A549 (cell line): Measurements from ENCODE around the gene TRAPPC12. TPM values are rescaled to one million over a fixed set of nuclear protein-coding genes. Genes with fewer than 3 reads are reported as not detected.
"Not testable (repeated sequence)": the region's sequence is repeated elsewhere in the genome, so short reads cannot be mapped to it uniquely, and the experiment has no call there.

ENCODE experiments used
- ATAC-seq, 2 experiments: fragments of 200-7000 bp in 1 of 2; fragments of >200 bp in 1 of 2; cut with Nextera tagmentation in 1 of 2; cut with Tn5 transposase in 1 of 2; 3 replicates each; pipeline versions ENCODE4 v1.8.0 to v1.9.1; 2018 to 2020; ENCODE audit warnings: mild to moderate bottlenecking in 1 of 2, moderate library complexity in 1 of 2
- CTCF ChIA-PET: fragments of 300-600 bp; sonication (Branson Sonifier 250); formaldehyde crosslinking; extraction: SDS; loops from one replicate; lab custom pipeline; 2021; ENCODE audit warnings: antibody characterized with exemption, inconsistent platforms; lab: Yijun Ruan, JAX
- POLR2A ChIA-PET: fragments of 350-600 bp; formaldehyde crosslinking; extraction: SDS; loops from one replicate; lab custom pipeline; 2021; ENCODE audit warnings: antibody characterized with exemption, inconsistent platforms; lab: Yijun Ruan, JAX
- DNase-seq, 2 experiments: peaks; one replicate each; pipeline versions ENCODE4 v3.0.0 to v3.0.0-alpha.2; 2011 to 2016; ENCODE audit warnings: low read depth in 1 of 2, low spot score in 1 of 2
- FAIRE-seq: peaks from 2 replicates; lab custom pipeline; 2011; peaks lifted over from hg19 to GRCh38; lab: Jason Lieb, UNC
- H3K27ac ChIP-seq, 2 experiments: fragments of >200 bp; sonication (Bioruptor Twin); formaldehyde crosslinking; 3 replicates each; pipeline ENCODE4 v1.5.1; 2016 to 2017
- H3K4me1 ChIP-seq: fragments of >200 bp; sonication (Bioruptor Twin); formaldehyde crosslinking; 3 replicates; pipeline ENCODE4 v1.6.1; 2016
- H3K4me2 ChIP-seq: fragments of >200 bp; sonication (Bioruptor Twin); formaldehyde crosslinking; 3 replicates; pipeline ENCODE4 v1.6.1; 2016
- H3K4me3 ChIP-seq: fragments of >200 bp; sonication (Bioruptor Twin); formaldehyde crosslinking; 3 replicates; pipeline ENCODE4 v1.5.1; 2016
- H3K9me3 ChIP-seq: fragments of >200 bp; sonication (Bioruptor Twin); formaldehyde crosslinking; 3 replicates; pipeline ENCODE4 v1.6.1; 2016
- EHMT2 ChIP-seq: fragments of 200-600 bp; sonication (generic); IDR thresholded peaks from 2 replicates; pipeline ENCODE4 v1.6.1; 2016; ENCODE audit warnings: antibody characterized with exemption, low read depth, mild to moderate bottlenecking, moderate library complexity
- EP300 ChIP-seq, 2 experiments: fragments of >200 bp; sonication (Bioruptor Twin); formaldehyde crosslinking; IDR thresholded peaks; 2 replicates in 1 of 2; 3 replicates in 1 of 2; pipeline ENCODE4 v1.6.1; 2016 to 2017
- FOXS1 ChIP-seq: fragments of 250-450 bp; sonication (Bioruptor Pico); IDR thresholded peaks from 2 replicates; pipeline ENCODE4 v1.5.0; 2020; ENCODE audit warnings: mild to moderate bottlenecking, moderate library complexity
- HOXB5 ChIP-seq: fragments of 250-450 bp; sonication (Bioruptor Pico); IDR thresholded peaks from 2 replicates; pipeline ENCODE4 v1.5.0; 2020; ENCODE audit warnings: mild to moderate bottlenecking, moderate library complexity
- JUNB ChIP-seq: fragments of >200 bp; sonication (Bioruptor Twin); formaldehyde crosslinking; IDR thresholded peaks from 2 replicates; pipeline ENCODE4 v1.6.1; 2016
- KDM1A ChIP-seq: fragments of 200-600 bp; sonication (generic); IDR thresholded peaks from 2 replicates; pipeline ENCODE4 v1.6.1; 2016; ENCODE audit warnings: low read depth, mild to moderate bottlenecking
- KDM5A ChIP-seq: fragments of 200-600 bp; sonication (generic); IDR thresholded peaks from 2 replicates; pipeline ENCODE4 v1.6.1; 2016; ENCODE audit warnings: antibody characterized with exemption, mild to moderate bottlenecking
- MAZ ChIP-seq: fragments of 150-350 bp; IDR thresholded peaks from 2 replicates; pipeline ENCODE4 v1.6.1; 2014; ENCODE audit warnings: antibody characterized with exemption, low read depth, low read length, borderline replicate concordance
- NPAS2 ChIP-seq: fragments of 250-450 bp; sonication (Bioruptor Pico); IDR thresholded peaks from 2 replicates; pipeline ENCODE4 v1.8.0; 2022; ENCODE audit warnings: mild to moderate bottlenecking, moderate library complexity, borderline replicate concordance
- PHF8 ChIP-seq: fragments of 200-600 bp; sonication (generic); IDR thresholded peaks from 2 replicates; pipeline ENCODE4 v1.6.1; 2016; ENCODE audit warnings: low read depth, mild to moderate bottlenecking, antibody characterized with exemption, moderate library complexity, borderline replicate concordance
- RAD21 ChIP-seq, 2 experiments: fragments of >200 bp in 1 of 2; sonication (Bioruptor Twin) in 1 of 2; formaldehyde crosslinking in 1 of 2; IDR thresholded peaks in 1 of 2; conservative IDR thresholded peaks in 1 of 2; 2 replicates in 1 of 2; 3 replicates in 1 of 2; pipeline ENCODE4 v1.6.1; 2012 to 2018; ENCODE audit warnings: inconsistent platforms in 1 of 2
- RFX5 ChIP-seq: fragments of 450-650 bp; IDR thresholded peaks from 2 replicates; pipeline ENCODE4 v1.7.1; 2014; ENCODE audit warnings: antibody characterized with exemption, mild to moderate bottlenecking, moderate library complexity
- SREBF2 ChIP-seq: fragments of 450-650 bp; IDR thresholded peaks from 2 replicates; pipeline ENCODE4 v1.6.1; 2014; ENCODE audit warnings: mild to moderate bottlenecking, moderate library complexity
- TFCP2L1 ChIP-seq: fragments of 250-450 bp; sonication (Bioruptor Pico); IDR thresholded peaks from 2 replicates; pipeline ENCODE4 v1.5.0; 2021; ENCODE audit warnings: mild to moderate bottlenecking
- TP53 ChIP-seq: fragments of 250-450 bp; sonication (Bioruptor Pico); IDR thresholded peaks from 2 replicates; pipeline ENCODE4 v1.5.0; 2021; ENCODE audit warnings: mild to moderate bottlenecking, moderate library complexity
- ZC3H11A ChIP-seq: fragments of 450-650 bp; IDR thresholded peaks from 2 replicates; pipeline ENCODE4 v1.6.1; 2014; ENCODE audit warnings: antibody characterized with exemption, mild to moderate bottlenecking
- ZSCAN20 ChIP-seq: fragments of 250-450 bp; sonication (Bioruptor Pico); IDR thresholded peaks from 2 replicates; pipeline ENCODE4 v1.8.0; 2022; ENCODE audit warnings: mild to moderate bottlenecking, moderate library complexity
- WGBS: methylation state at CpG from one replicate; pipeline ENCODE4 v1.1.6; 2017; ENCODE audit errors: missing lambda C conversion rate; 5-methylcytosine and 5-hydroxymethylcytosine counted together
- polyA plus RNA-seq, 4 experiments: library from polyadenylated mRNA; depleted of rRNA in 3 of 4; stranded (reverse); fragments of >200 nt; fragmentation: RNase III in 1 of 4; extraction: RNeasy Plus Mini Kit Qiagen cat#74134 plus additional on column Dnase treatment in 1 of 4; gene quantifications; 2 replicates in 3 of 4; 3 replicates in 1 of 4; pipeline ENCODE4 v1.2.3, GENCODE V29; 2011 to 2017
- TF ChIP-seq, protein P1 (sequence below): fragments of 200-600 bp; sonication (generic); IDR thresholded peaks from 2 replicates; pipeline ENCODE4 v1.6.1; 2016; ENCODE audit warnings: antibody characterized with exemption, mild to moderate bottlenecking, moderate library complexity
- TF ChIP-seq, protein P2 (sequence below): fragments of >200 bp; sonication (Bioruptor Twin); formaldehyde crosslinking; IDR thresholded peaks from 3 replicates; pipeline ENCODE4 v1.5.1; 2016

The TRAPPC12 gene
- polyA plus RNA-seq, 2 of the 4 experiments (the other 2 are of a cell fraction), result 42.3 to 55.0 TPM

DNA sequence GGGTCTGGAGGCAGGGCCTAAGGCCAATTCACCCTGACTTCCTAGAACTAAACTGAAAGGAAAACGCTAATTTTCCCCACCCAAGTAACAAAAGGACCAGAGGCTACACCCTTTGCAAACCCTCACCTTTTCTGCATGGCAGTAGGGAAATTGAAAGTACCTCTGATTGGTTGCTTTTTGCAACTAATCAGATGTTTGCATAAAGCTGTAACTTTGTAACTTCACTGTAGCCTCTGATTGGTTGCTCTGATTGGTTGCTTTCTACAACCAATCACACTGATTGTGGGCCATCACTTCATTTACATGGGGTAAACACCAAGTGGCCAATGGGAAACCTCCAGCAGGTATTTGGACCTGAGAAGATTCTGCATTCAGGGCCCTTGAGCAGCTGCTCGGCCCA lies 22.7 kb upstream of the TRAPPC12 start (continued):
- TF ChIP-seq, protein P1, sequence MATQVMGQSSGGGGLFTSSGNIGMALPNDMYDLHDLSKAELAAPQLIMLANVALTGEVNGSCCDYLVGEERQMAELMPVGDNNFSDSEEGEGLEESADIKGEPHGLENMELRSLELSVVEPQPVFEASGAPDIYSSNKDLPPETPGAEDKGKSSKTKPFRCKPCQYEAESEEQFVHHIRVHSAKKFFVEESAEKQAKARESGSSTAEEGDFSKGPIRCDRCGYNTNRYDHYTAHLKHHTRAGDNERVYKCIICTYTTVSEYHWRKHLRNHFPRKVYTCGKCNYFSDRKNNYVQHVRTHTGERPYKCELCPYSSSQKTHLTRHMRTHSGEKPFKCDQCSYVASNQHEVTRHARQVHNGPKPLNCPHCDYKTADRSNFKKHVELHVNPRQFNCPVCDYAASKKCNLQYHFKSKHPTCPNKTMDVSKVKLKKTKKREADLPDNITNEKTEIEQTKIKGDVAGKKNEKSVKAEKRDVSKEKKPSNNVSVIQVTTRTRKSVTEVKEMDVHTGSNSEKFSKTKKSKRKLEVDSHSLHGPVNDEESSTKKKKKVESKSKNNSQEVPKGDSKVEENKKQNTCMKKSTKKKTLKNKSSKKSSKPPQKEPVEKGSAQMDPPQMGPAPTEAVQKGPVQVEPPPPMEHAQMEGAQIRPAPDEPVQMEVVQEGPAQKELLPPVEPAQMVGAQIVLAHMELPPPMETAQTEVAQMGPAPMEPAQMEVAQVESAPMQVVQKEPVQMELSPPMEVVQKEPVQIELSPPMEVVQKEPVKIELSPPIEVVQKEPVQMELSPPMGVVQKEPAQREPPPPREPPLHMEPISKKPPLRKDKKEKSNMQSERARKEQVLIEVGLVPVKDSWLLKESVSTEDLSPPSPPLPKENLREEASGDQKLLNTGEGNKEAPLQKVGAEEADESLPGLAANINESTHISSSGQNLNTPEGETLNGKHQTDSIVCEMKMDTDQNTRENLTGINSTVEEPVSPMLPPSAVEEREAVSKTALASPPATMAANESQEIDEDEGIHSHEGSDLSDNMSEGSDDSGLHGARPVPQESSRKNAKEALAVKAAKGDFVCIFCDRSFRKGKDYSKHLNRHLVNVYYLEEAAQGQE, result no peak
- no peak for TF ChIP-seq HOXB5 (CRISPR knock-in tag)
- TF ChIP-seq MAZ, result no peak
- no peak for TF ChIP-seq ZC3H11A

DNA sequence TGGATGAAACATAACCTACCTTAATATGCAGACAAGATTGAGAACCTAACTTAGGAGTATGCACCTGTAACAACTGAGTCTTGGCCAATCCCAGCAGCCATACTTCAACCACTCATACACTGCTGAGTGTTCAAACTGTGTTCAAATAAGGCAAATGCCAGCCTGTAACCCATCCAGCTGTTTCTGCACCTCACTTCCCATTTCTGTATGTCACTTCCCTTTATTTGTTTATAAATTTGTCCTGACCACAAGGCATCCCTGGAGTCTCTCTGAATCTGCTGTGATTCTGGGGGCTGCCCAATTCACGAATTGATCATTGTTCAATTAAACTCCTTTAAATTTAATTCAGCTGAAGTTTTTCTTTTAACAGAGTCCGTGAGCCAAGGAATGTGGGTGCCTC lies 22.0 kb upstream of the TRAPPC12 start:
- DNase-seq, H3K9me3 ChIP-seq, H3K4me1 ChIP-seq, FAIRE-seq, H3K4me2 ChIP-seq, H3K4me3 ChIP-seq, H3K27ac ChIP-seq, CTCF ChIA-PET, ATAC-seq, POLR2A ChIA-PET: not testable (repeated sequence)
- 89% methylated on average over 2 of the region's 2 CpGs for WGBS

DNA sequence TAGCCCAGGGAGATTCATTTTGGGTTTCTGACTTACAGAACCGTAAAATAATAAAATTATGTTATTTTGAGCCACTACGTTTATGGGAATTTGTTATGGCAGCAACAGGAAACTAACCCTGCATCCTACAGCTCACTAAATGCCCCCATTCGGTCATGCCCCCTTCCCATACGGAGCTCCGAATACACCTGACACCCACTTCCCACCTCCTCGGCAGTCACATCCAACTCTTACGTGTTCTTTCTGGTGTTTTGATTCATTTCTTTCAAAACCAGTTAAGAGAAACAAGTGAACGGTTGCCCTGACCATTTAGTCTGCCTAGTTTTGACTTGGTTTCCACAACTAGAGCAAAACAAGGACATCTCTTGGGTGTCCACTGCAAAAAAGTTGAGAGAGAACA lies 21.6 kb upstream of the TRAPPC12 start:
- ChIA-PET POLR2A (no interaction called here), CTCF (interaction anchor here (1.9 kb wide), 1 partner anchor 22 kb away, joined by 7 read pairs; the partner anchor contains the start of gene TRAPPC12)
- Histone ChIP-seq H3K4me2 (no peak overlapping the region), H3K9me3 (no peaks in the 10 kb centered on the region), H3K4me1 (no peaks in the 10 kb centered on the region), H3K27ac (no peak overlapping the region), H3K4me3 (no peak overlapping the region)
- FAIRE-seq, result no peak
- no peak for ATAC-seq
- TF ChIP-seq SREBF2 (no peak), JUNB (no peak), ZSCAN20 (CRISPR knock-in tag) (no peak), RFX5 (no peak), KDM5A (no peak)
- WGBS, result 94% methylated on average over 8 of the region's 8 CpGs
- no peak for DNase-seq

DNA sequence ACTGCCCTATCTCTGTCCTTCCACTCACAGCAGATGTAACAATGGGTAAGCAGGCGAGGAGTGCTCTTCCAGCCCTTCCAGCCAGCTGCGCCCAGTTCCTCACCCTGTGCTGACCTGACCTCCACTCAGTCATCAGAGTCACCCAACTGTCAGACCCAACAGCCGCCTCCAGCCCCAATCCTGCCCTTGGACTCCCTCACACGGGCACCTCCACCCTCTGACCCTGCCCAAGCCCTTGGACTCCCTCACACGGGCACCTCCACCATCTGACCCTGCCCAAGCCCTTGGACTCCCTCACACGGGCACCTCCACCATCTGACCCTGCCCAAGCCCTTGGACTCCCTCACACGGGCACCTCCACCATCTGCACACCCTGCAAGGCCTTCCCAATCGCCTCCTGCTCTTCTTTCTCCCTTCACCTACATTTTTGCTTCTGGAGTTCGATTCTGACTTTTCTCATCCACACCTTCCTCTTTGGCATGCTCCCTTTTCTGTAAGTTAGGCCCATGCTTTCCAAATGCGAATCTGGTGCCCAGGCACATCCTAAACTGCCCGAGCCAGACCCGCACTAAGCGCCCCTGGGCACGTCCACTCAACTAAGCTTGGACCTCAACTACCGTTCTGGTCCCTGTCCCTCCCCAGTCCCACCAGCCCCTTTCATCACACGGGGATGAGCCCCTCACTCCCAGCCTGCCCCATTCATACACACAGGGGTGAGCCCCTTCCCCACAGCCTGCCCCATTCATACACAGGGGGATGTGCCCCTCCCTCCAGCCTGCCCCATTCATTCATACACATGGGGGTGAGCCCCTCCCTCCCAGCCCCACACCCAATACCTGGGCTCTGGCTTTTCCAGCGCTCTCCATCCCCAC lies 17.7 kb upstream of the TRAPPC12 start:
- no peaks in the 10 kb centered on the region for H3K4me1 ChIP-seq
- ATAC-seq, result peak; percentile 34 to 38; a peak in 2 of 6 replicates
- H3K9me3 ChIP-seq, result no peaks in the 10 kb centered on the region
- no peak overlapping the region for H3K27ac ChIP-seq
- ChIA-PET CTCF (interaction anchor here (0.6 kb wide), 1 partner anchor 18 kb away, joined by 3 read pairs; the partner anchor contains the start of gene TRAPPC12), POLR2A (no interaction called here)
- FAIRE-seq, result no peak
- H3K4me2 ChIP-seq, result no peak overlapping the region
- no peak overlapping the region for H3K4me3 ChIP-seq
- DNase-seq, result no peak
- 89% methylated on average over 17 of the region's 17 CpGs for WGBS
- no peak for TF ChIP-seq FOXS1
- TF ChIP-seq EHMT2, result no peak
- no peak for TF ChIP-seq TFCP2L1 (CRISPR knock-in tag)
- TF ChIP-seq RFX5, result no peak
- TF ChIP-seq, protein P1, result no peak
- no peak for TF ChIP-seq KDM1A
- TF ChIP-seq NPAS2 (CRISPR knock-in tag), result no peak
- no peak for TF ChIP-seq TP53 (CRISPR knock-in tag)
- TF ChIP-seq PHF8, result no peak
- TF ChIP-seq EP300 (IDR thresholded peaks at IDR 0.05), result no peak
- TF ChIP-seq, protein P2, sequence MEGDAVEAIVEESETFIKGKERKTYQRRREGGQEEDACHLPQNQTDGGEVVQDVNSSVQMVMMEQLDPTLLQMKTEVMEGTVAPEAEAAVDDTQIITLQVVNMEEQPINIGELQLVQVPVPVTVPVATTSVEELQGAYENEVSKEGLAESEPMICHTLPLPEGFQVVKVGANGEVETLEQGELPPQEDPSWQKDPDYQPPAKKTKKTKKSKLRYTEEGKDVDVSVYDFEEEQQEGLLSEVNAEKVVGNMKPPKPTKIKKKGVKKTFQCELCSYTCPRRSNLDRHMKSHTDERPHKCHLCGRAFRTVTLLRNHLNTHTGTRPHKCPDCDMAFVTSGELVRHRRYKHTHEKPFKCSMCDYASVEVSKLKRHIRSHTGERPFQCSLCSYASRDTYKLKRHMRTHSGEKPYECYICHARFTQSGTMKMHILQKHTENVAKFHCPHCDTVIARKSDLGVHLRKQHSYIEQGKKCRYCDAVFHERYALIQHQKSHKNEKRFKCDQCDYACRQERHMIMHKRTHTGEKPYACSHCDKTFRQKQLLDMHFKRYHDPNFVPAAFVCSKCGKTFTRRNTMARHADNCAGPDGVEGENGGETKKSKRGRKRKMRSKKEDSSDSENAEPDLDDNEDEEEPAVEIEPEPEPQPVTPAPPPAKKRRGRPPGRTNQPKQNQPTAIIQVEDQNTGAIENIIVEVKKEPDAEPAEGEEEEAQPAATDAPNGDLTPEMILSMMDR, result no peak
- no peak for TF ChIP-seq RAD21 (conservative IDR thresholded peaks at IDR 0.05 in 1 of 2, IDR thresholded peaks at IDR 0.05 in 1 of 2)
